ENCODE results near the gene CTNND1.

CTNND1 gene

GRCh38 chr11:57787006-57787604, 25.5 kb downstream of the CTNND1 start:
- H3K4me2 ChIP-seq (ENCODE audit: low read depth, low read length, poor library complexity, severe bottlenecking), result no peak overlapping the region
- H3K27ac ChIP-seq (ENCODE audit: low read depth, low read length), result no peak overlapping the region
- H3K9me3 ChIP-seq (ENCODE audit: insufficient read depth, low read length), result no peaks in the 10 kb centered on the region
- H4K20me1 ChIP-seq (ENCODE audit: low read depth, low read length), result no peaks in the 10 kb centered on the region
- H3K4me3 ChIP-seq (ENCODE audit: insufficient read depth, low read length, poor library complexity, severe bottlenecking), result no peak overlapping the region
- no peaks in the 10 kb centered on the region for H3F3A ChIP-seq (ENCODE audit: insufficient read depth)
- H2AFZ ChIP-seq (ENCODE audit: low read depth, low read length, severe bottlenecking), result no peak overlapping the region
- H3K27me3 ChIP-seq (ENCODE audit: low read length), result no peaks in the 10 kb centered on the region
- no peaks in the 10 kb centered on the region for H3K36me3 ChIP-seq (ENCODE audit: low read length)
- H3K9ac ChIP-seq (ENCODE audit: low read length), result no peak overlapping the region
- H3K79me2 ChIP-seq (ENCODE audit: insufficient read depth, low read length), result no peaks in the 10 kb centered on the region
- H3K9me2 ChIP-seq (replicated peaks; ENCODE audit: insufficient read depth, low read length), result no peaks in the 10 kb centered on the region
- TF ChIP-seq CTCF (IDR thresholded peaks at IDR 0.05; ENCODE audit: insufficient read depth, low read length, poor library complexity, severe bottlenecking) (no peak), EZH2phosphoT487 (conservative IDR thresholded peaks at IDR 0.05; ENCODE audit: low read length) (no peak)

- Histone ChIP-seq H3K4me2 (ENCODE audit: low read depth, low read length, poor library complexity, severe bottlenecking) (no peak overlapping the region), H3K4me3 (ENCODE audit: insufficient read depth, low read length, poor library complexity, severe bottlenecking) (no peak overlapping the region), H3K9me2 (replicated peaks; ENCODE audit: insufficient read depth, low read length) (no peaks in the 10 kb centered on the region), H2AFZ (ENCODE audit: low read depth, low read length, severe bottlenecking) (no peak overlapping the region), H3K27ac (ENCODE audit: low read depth, low read length) (no peak overlapping the region), H3K36me3 (ENCODE audit: low read length) (no peaks in the 10 kb centered on the region), H3K9ac (ENCODE audit: low read length) (no peak overlapping the region), H4K20me1 (ENCODE audit: low read depth, low read length) (no peaks in the 10 kb centered on the region), H3F3A (ENCODE audit: insufficient read depth) (no peaks in the 10 kb centered on the region), H3K27me3 (ENCODE audit: low read length) (no peaks in the 10 kb centered on the region), H3K9me3 (ENCODE audit: insufficient read depth, low read length) (no peaks in the 10 kb centered on the region), H3K79me2 (ENCODE audit: insufficient read depth, low read length) (no peaks in the 10 kb centered on the region)
- TF ChIP-seq CTCF (IDR thresholded peaks at IDR 0.05; ENCODE audit: insufficient read depth, low read length, poor library complexity, severe bottlenecking) (no peak), EZH2phosphoT487 (conservative IDR thresholded peaks at IDR 0.05; ENCODE audit: low read length) (no peak)
These were observed 26.5 kb downstream of the CTNND1 start for GRCh38 chr11:57787920-57788702.

DNA sequence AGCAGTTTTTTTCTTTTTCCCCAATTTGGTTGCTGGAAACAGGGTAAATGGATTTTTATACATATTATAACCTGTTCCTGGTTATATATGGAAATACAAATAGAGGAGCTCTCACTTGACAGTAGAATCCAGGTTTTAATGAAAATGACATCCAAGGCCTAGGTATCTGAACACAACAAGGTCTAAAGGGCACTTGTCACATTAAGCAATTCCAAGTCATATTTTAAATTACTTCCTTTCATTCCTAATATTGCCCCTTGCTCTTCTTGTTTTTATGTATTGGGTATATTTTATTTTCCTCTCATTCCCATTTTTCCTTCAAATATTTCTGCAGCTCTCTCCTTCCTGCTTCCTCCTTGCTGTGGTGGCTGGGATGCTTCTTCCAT, 27.1 kb downstream of the CTNND1 start:
- Histone ChIP-seq H3K9me2 (replicated peaks; ENCODE audit: insufficient read depth, low read length) (no peaks in the 10 kb centered on the region), H3K9ac (ENCODE audit: low read length) (no peak overlapping the region), H2AFZ (ENCODE audit: low read depth, low read length, severe bottlenecking) (no peak overlapping the region), H4K20me1 (ENCODE audit: low read depth, low read length) (no peaks in the 10 kb centered on the region), H3K4me2 (ENCODE audit: low read depth, low read length, poor library complexity, severe bottlenecking) (no peak overlapping the region), H3K4me3 (ENCODE audit: insufficient read depth, low read length, poor library complexity, severe bottlenecking) (no peak overlapping the region), H3K27ac (ENCODE audit: low read depth, low read length) (no peak overlapping the region), H3K9me3 (ENCODE audit: insufficient read depth, low read length) (no peaks in the 10 kb centered on the region), H3K36me3 (ENCODE audit: low read length) (no peaks in the 10 kb centered on the region), H3F3A (ENCODE audit: insufficient read depth) (no peaks in the 10 kb centered on the region), H3K27me3 (ENCODE audit: low read length) (no peaks in the 10 kb centered on the region), H3K79me2 (ENCODE audit: insufficient read depth, low read length) (no peaks in the 10 kb centered on the region)
- TF ChIP-seq EZH2phosphoT487 (conservative IDR thresholded peaks at IDR 0.05; ENCODE audit: low read length) (no peak), CTCF (IDR thresholded peaks at IDR 0.05; ENCODE audit: insufficient read depth, low read length, poor library complexity, severe bottlenecking) (no peak)

Data from SU-DHL-6 (cell line).